T-cell (primary cell): Measurements from ENCODE around the gene DLG2. TPM values are rescaled to one million over a fixed set of nuclear protein-coding genes. Genes with fewer than 3 reads are reported as not detected.

Experiments
- ATAC-seq, 4 experiments: fragments of 200-7000 bp in 3 of 4; fragments of 150-1000 bp in 1 of 4; cut with Tn5 transposase; replicated peaks in 1 of 4; 1 replicate in 3 of 4; 2 replicates in 1 of 4; pipeline ENCODE4 v1.10.0; 2021; ENCODE audit warnings: moderate library complexity in 3 of 4, mild to moderate bottlenecking in 2 of 4, moderate number of reproducible peaks in 1 of 4
- CTCF ChIA-PET, 2 donors: fragments of 300-600 bp; sonication (Branson Sonifier 250); formaldehyde crosslinking; loops; one replicate each; lab custom pipeline; 2022; ENCODE audit warnings: antibody characterized with exemption in 2 of 2; lab: Charles Lee
- POLR2A ChIA-PET, 2 donors: fragments of 300-600 bp; sonication (Branson Sonifier 250); formaldehyde crosslinking; loops; one replicate each; lab custom pipeline; 2022; ENCODE audit warnings: antibody characterized with exemption in 2 of 2; lab: Charles Lee
- DNase-seq, 35 experiments: peaks; one replicate each; pipeline versions ENCODE4 v3.0.0 to v3.0.0-alpha.2; 2013 to 2023
- H3K27ac ChIP-seq: one replicate; pipeline ENCODE4 v1.5.1; 2013; ENCODE audit warnings: low read length
- H3K27me3 ChIP-seq, 2 experiments: replicated peaks in 1 of 2; 1 replicate in 1 of 2; 2 replicates in 1 of 2; pipeline versions ENCODE4 v1.6.1 to v1.7.0; 2013; ENCODE audit warnings: low read length in 1 of 2, mixed read lengths in 1 of 2; ENCODE audit not compliant: control insufficient read depth in 2 of 2, insufficient read depth in 2 of 2; ENCODE audit errors: extremely low read depth in 1 of 2
- H3K36me3 ChIP-seq, 2 donors: 1 replicate in 1 of 2; 2 replicates in 1 of 2; pipeline versions ENCODE4 v1.6.1 to v1.7.0; 2013; ENCODE audit warnings: low read length in 1 of 2; ENCODE audit not compliant: control insufficient read depth in 2 of 2, insufficient read depth in 1 of 2; ENCODE audit errors: extremely low read depth in 1 of 2
- H3K4me1 ChIP-seq, 2 experiments: 1 replicate in 1 of 2; 2 replicates in 1 of 2; pipeline versions ENCODE4 v1.6.1 to v1.7.0; 2013; ENCODE audit warnings: low read length in 2 of 2, mixed read lengths in 1 of 2; ENCODE audit not compliant: insufficient read depth in 2 of 2, control insufficient read depth in 1 of 2; ENCODE audit errors: extremely low read depth in 1 of 2
- H3K4me3 ChIP-seq, 2 donors: 1 replicate in 1 of 2; 2 replicates in 1 of 2; pipeline versions ENCODE4 v1.5.1 to v1.7.0; 2013; ENCODE audit warnings: mild to moderate bottlenecking in 2 of 2, low read length in 1 of 2, moderate library complexity in 1 of 2; ENCODE audit not compliant: control insufficient read depth in 1 of 2; ENCODE audit errors: extremely low read depth in 1 of 2
- H3K9me3 ChIP-seq: 2 replicates; pipeline ENCODE4 v1.7.0; 2013
- H3K27ac Mint-ChIP-seq, 2 donors: one replicate each; pipeline ENCODE4 v1.8.0; 2020 to 2021; ENCODE audit warnings: mild to moderate bottlenecking in 2 of 2, mixed read lengths in 2 of 2
- H3K27me3 Mint-ChIP-seq, 2 donors: one replicate each; pipeline ENCODE4 v1.8.0; 2021 to 2022; ENCODE audit warnings: mixed read lengths in 2 of 2
- H3K36me3 Mint-ChIP-seq: one replicate; pipeline ENCODE4 v1.8.0; 2021; ENCODE audit warnings: mixed read lengths
- H3K4me1 Mint-ChIP-seq, 3 donors: one replicate each; pipeline ENCODE4 v1.8.0; 2020 to 2022; ENCODE audit warnings: mixed read lengths in 3 of 3, mild to moderate bottlenecking in 1 of 3
- H3K4me3 Mint-ChIP-seq, 3 donors: one replicate each; pipeline ENCODE4 v1.8.0; 2020 to 2022; ENCODE audit warnings: mild to moderate bottlenecking in 3 of 3, mixed read lengths in 3 of 3, moderate library complexity in 3 of 3
- H3K9me3 Mint-ChIP-seq, 3 donors: one replicate each; pipeline ENCODE4 v1.8.0; 2020 to 2022; ENCODE audit warnings: mixed read lengths in 3 of 3
- WGBS: methylation state at CpG from one replicate; pipeline ENCODE4 v1.1.5; 2013; ENCODE audit warnings: missing lambda C conversion rate; ENCODE audit not compliant: insufficient coverage; 5-methylcytosine and 5-hydroxymethylcytosine counted together
- total RNA-seq, 35 experiments: library from RNA in 6 of 35; stranded (reverse) in 6 of 35; fragments of 120-200 nt in 1 of 35; gene quantifications; one replicate each; pipeline versions ENCODE4 v1.2.1 to v1.2.4 and lab custom pipeline; 2013 to 2026

DLG2 gene
- total RNA-seq, 5 donors from 2014 or later (not counting 1 experiment from before 2014, with no cell fraction given), result 2.3 to 4.1 (median 2.9) TPM

- peak overlapping the region in 2 of 3 donors; percentile 22 to 52 for H3K4me3 Mint-ChIP-seq
- H3K27ac Mint-ChIP-seq, result no peak overlapping the region
- no peaks in the 10 kb centered on the region for H3K36me3 ChIP-seq
- H3K36me3 Mint-ChIP-seq, result no peaks in the 10 kb centered on the region
- peak in 4 of 35 experiments; percentile 1 to 33 (median 4) for DNase-seq
- CTCF ChIA-PET, result interaction anchor here in 1 of 2 donors (1.2 to 1.4 kb wide), 2 partner anchors 431 to 857 kb away, joined by 3 to 6 read pairs; no protein-coding TSS in a partner anchor
- no peak for ATAC-seq
- no peak overlapping the region for H3K27ac ChIP-seq
- H3K9me3 ChIP-seq, result no peaks in the 10 kb centered on the region
- peaks cover 0 to 2% of the 10 kb centered on the region in 2 experiments for H3K27me3 ChIP-seq
- WGBS, result no CpG with 5 or more reads among the region's 6 CpGs
- POLR2A ChIA-PET, result no interaction called here
- H3K4me1 ChIP-seq, result no peaks in the 10 kb centered on the region
- no peak overlapping the region for H3K4me3 ChIP-seq
- no peaks in the 10 kb centered on the region for H3K9me3 Mint-ChIP-seq
- H3K27me3 Mint-ChIP-seq, result peaks cover 4 to 6% of the 10 kb centered on the region in 2 donors
- H3K4me1 Mint-ChIP-seq, result peaks cover 0 to 14% (median 6%) of the 10 kb centered on the region in 3 donors
Measured at GRCh38 chr11:83723999-83724398, 1903.1 kb downstream of the DLG2 start.

GRCh38 chr11:83722392-83723119 is 1904.6 kb downstream of the DLG2 start:
- Histone ChIP-seq H3K27me3 (peaks cover 0 to 2% of the 10 kb centered on the region in 2 experiments), H3K4me1 (no peaks in the 10 kb centered on the region), H3K36me3 (no peaks in the 10 kb centered on the region), H3K4me3 (no peak overlapping the region), H3K27ac (no peak overlapping the region), H3K9me3 (no peaks in the 10 kb centered on the region)
- Mint-ChIP-seq H3K4me3 (no peak overlapping the region), H3K27ac (no peak overlapping the region), H3K27me3 (peaks cover 4 to 5% of the 10 kb centered on the region in 2 donors), H3K36me3 (no peaks in the 10 kb centered on the region), H3K4me1 (peaks cover 0 to 14% (median 6%) of the 10 kb centered on the region in 3 donors), H3K9me3 (no peaks in the 10 kb centered on the region)
- CTCF ChIA-PET, result interaction anchor here in 1 of 2 donors (1.2 kb wide), 1 partner anchor 855 kb away, joined by 3 read pairs; no protein-coding TSS in a partner anchor
- no CpG with 5 or more reads among the region's 4 CpGs for WGBS
- DNase-seq, result no peak
- ATAC-seq, result no peak
- POLR2A ChIA-PET, result no interaction called here

- Mint-ChIP-seq H3K27me3 (peaks cover 4 to 5% of the 10 kb centered on the region in 2 donors), H3K4me3 (no peak overlapping the region), H3K36me3 (no peaks in the 10 kb centered on the region), H3K4me1 (peaks cover 0 to 14% (median 6%) of the 10 kb centered on the region in 3 donors), H3K27ac (no peak overlapping the region), H3K9me3 (no peaks in the 10 kb centered on the region)
- ChIA-PET CTCF (interaction anchor here in 1 of 2 donors (0.7 kb wide), 1 partner anchor 25 kb away, joined by 14 read pairs; no protein-coding TSS in a partner anchor), POLR2A (interaction anchor here in 1 of 2 donors (0.6 kb wide), 1 partner anchor 40 kb away, joined by 5 read pairs; no protein-coding TSS in a partner anchor)
- no peaks in the 10 kb centered on the region for H3K4me1 ChIP-seq
- WGBS, result 94% methylated on average over 2 of the region's 2 CpGs
- peaks cover 0 to 2% of the 10 kb centered on the region in 2 experiments for H3K27me3 ChIP-seq
- DNase-seq (no peak), ATAC-seq (no peak)
- H3K4me3 ChIP-seq, result no peak overlapping the region
- no peaks in the 10 kb centered on the region for H3K36me3 ChIP-seq
- no peaks in the 10 kb centered on the region for H3K9me3 ChIP-seq
- no peak overlapping the region for H3K27ac ChIP-seq
Measured at GRCh38 chr11:83721263-83721662, 1905.9 kb downstream of the DLG2 start.

- H3K4me3 ChIP-seq, result no peak overlapping the region
- no peaks in the 10 kb centered on the region for H3K9me3 ChIP-seq
- WGBS, result no CpG with 5 or more reads among the region's 2 CpGs
- peaks cover 5 to 7% of the 10 kb centered on the region in 2 donors for H3K27me3 Mint-ChIP-seq
- H3K9me3 Mint-ChIP-seq, result peaks cover 0 to 2% (median 0%) of the 10 kb centered on the region in 3 donors
- no peak for DNase-seq
- H3K36me3 Mint-ChIP-seq, result no peaks in the 10 kb centered on the region
- ATAC-seq, result no peak
- H3K27me3 ChIP-seq, result peaks cover 0 to 2% of the 10 kb centered on the region in 2 experiments
- H3K4me1 ChIP-seq, result no peaks in the 10 kb centered on the region
- no peaks in the 10 kb centered on the region for H3K36me3 ChIP-seq
- no peak overlapping the region for H3K27ac Mint-ChIP-seq
- H3K4me3 Mint-ChIP-seq, result no peak overlapping the region
- CTCF ChIA-PET, result interaction anchor here in 1 of 2 donors (0.5 to 0.7 kb wide), 2 partner anchors 25 to 39 kb away, joined by 3 to 14 read pairs; no protein-coding TSS in a partner anchor
- peaks cover 0 to 14% (median 6%) of the 10 kb centered on the region in 3 donors for H3K4me1 Mint-ChIP-seq
- no peak overlapping the region for H3K27ac ChIP-seq
- POLR2A ChIA-PET, result interaction anchor here in 1 of 2 donors (0.6 kb wide), 1 partner anchor 40 kb away, joined by 5 read pairs; no protein-coding TSS in a partner anchor
Measured at GRCh38 chr11:83720675-83721074, 1906.5 kb downstream of the DLG2 start.

- H3K27ac ChIP-seq, result no peak overlapping the region
- H3K36me3 Mint-ChIP-seq, result no peaks in the 10 kb centered on the region
- H3K27me3 ChIP-seq, result no peaks in the 10 kb centered on the region
- H3K4me1 Mint-ChIP-seq, result no peaks in the 10 kb centered on the region
- no peaks in the 10 kb centered on the region for H3K4me1 ChIP-seq
- ChIA-PET POLR2A (no interaction called here), CTCF (no interaction called here)
- DNase-seq (no peak), ATAC-seq (no peak)
- H3K4me3 Mint-ChIP-seq, result no peak overlapping the region
- no peaks in the 10 kb centered on the region for H3K9me3 ChIP-seq
- no peak overlapping the region for H3K27ac Mint-ChIP-seq
- no peak overlapping the region for H3K4me3 ChIP-seq
- H3K36me3 ChIP-seq, result no peaks in the 10 kb centered on the region
- H3K27me3 Mint-ChIP-seq, result peaks cover 2 to 13% of the 10 kb centered on the region in 2 donors
- 63% methylated on average over 3 of the region's 3 CpGs for WGBS
- peaks cover 0 to 5% (median 0%) of the 10 kb centered on the region in 3 donors for H3K9me3 Mint-ChIP-seq
Measured at GRCh38 chr11:83717537-83717936, 1909.6 kb downstream of the DLG2 start.

- no peak for DNase-seq
- Histone ChIP-seq H3K27me3 (no peaks in the 10 kb centered on the region), H3K27ac (no peak overlapping the region), H3K4me1 (no peaks in the 10 kb centered on the region), H3K36me3 (no peaks in the 10 kb centered on the region), H3K4me3 (no peak overlapping the region), H3K9me3 (no peaks in the 10 kb centered on the region)
- no CpG with 5 or more reads among the region's 2 CpGs for WGBS
- Mint-ChIP-seq H3K4me3 (no peak overlapping the region), H3K27me3 (peaks cover 4 to 9% of the 10 kb centered on the region in 2 donors), H3K27ac (no peak overlapping the region), H3K9me3 (peaks cover 0 to 5% (median 0%) of the 10 kb centered on the region in 3 donors), H3K36me3 (no peaks in the 10 kb centered on the region), H3K4me1 (no peaks in the 10 kb centered on the region)
- no peak for ATAC-seq
- ChIA-PET CTCF (no interaction called here), POLR2A (interaction anchor here in 1 of 2 donors (0.6 kb wide), 1 partner anchor 17 kb away, joined by 3 read pairs; no protein-coding TSS in a partner anchor)
Measured at GRCh38 chr11:83715927-83716535, 1911.1 kb downstream of the DLG2 start.
